HepG2 (cell line): ENCODE measurements around the gene LIG4. TPM values are rescaled to one million over a fixed set of nuclear protein-coding genes. Genes with fewer than 3 reads are reported as not detected.

ENCODE experiments used
- ATAC-seq: fragments of 200-7000 bp; cut with Tn5 transposase; 3 replicates; pipeline ENCODE4 v1.9.1; 2020; ENCODE audit warnings: mild to moderate bottlenecking, moderate library complexity
- BruUV-seq: library from RNA; stranded (reverse); fragments of 400-500 nt; replicated peaks from 2 replicates; lab custom pipeline; 2021; lab: Mats Ljungman, UMichigan
- CTCF ChIA-PET: fragments of 300-600 bp; formaldehyde crosslinking; extraction: SDS; loops from one replicate; lab custom pipeline; 2021; ENCODE audit warnings: low total read pairs, inconsistent platforms, low intra/inter-chr PET ratio; lab: Yijun Ruan, JAX
- POLR2A ChIA-PET: fragments of 350-600 bp; sonication (Branson Sonifier 250); formaldehyde crosslinking; loops from one replicate; lab custom pipeline; 2020; ENCODE audit warnings: antibody characterized with exemption, inconsistent platforms; lab: Yijun Ruan, JAX
- DNase-seq: peaks from one replicate; pipeline ENCODE4 v3.0.0-alpha.2; 2015; ENCODE audit warnings: low spot score
- FAIRE-seq: peaks from 3 replicates; lab custom pipeline; 2011; peaks lifted over from hg19 to GRCh38; lab: Jason Lieb, UNC
- H2AFZ ChIP-seq: one replicate; pipeline ENCODE4 v1.6.1; 2011; ENCODE audit warnings: low read length, inconsistent platforms
- H3K27ac ChIP-seq: fragments of 300-600 bp; 3 replicates; pipeline ENCODE4 v1.8.0; 2011; ENCODE audit warnings: mixed run types, mild to moderate bottlenecking, mixed read lengths, low read length, inconsistent platforms; ENCODE audit not compliant: insufficient read depth; ENCODE audit errors: extremely low read length
- H3K27me3 ChIP-seq, 2 experiments: fragments of 200-600 bp in 1 of 2; 2 replicates in 1 of 2; 3 replicates in 1 of 2; pipeline versions ENCODE4 v1.6.0 to v1.8.0; 2011; ENCODE audit warnings: low read length in 2 of 2, mild to moderate bottlenecking in 2 of 2, moderate library complexity in 2 of 2, inconsistent platforms in 1 of 2; ENCODE audit not compliant: insufficient read depth in 2 of 2, control insufficient read depth in 1 of 2
- H3K36me3 ChIP-seq, 2 experiments: fragments of 200-600 bp in 1 of 2; replicated peaks in 1 of 2; 2 replicates in 1 of 2; 3 replicates in 1 of 2; pipeline versions ENCODE4 v1.5.1 to v1.8.0; 2011; ENCODE audit warnings: low read length in 2 of 2, inconsistent platforms in 1 of 2; ENCODE audit not compliant: insufficient read depth in 2 of 2, control insufficient read depth in 1 of 2
- H3K4me1 ChIP-seq: 2 replicates; pipeline ENCODE4 v1.5.1; 2012; ENCODE audit warnings: low read length, inconsistent platforms; ENCODE audit not compliant: insufficient read depth
- H3K4me2 ChIP-seq: 2 replicates; pipeline ENCODE4 v1.6.0; 2011; ENCODE audit warnings: low read depth, low read length, inconsistent platforms
- H3K4me3 ChIP-seq, 3 experiments: fragments of 200-600 bp in 1 of 3; sonication (generic), shearing (Covaris generic) in 1 of 3; replicated peaks in 1 of 3; 2 replicates each; pipeline ENCODE4 v1.5.1; 2011 to 2016; ENCODE audit warnings: low read length in 3 of 3, inconsistent platforms in 2 of 3, low read depth in 2 of 3, mild to moderate bottlenecking in 2 of 3, control low read depth in 1 of 3, mixed read lengths in 1 of 3; ENCODE audit not compliant: insufficient read depth in 1 of 3
- H3K79me2 ChIP-seq: one replicate; pipeline ENCODE4 v1.6.1; 2011; ENCODE audit warnings: low read length, inconsistent platforms; ENCODE audit not compliant: insufficient read depth
- H3K9ac ChIP-seq: 2 replicates; pipeline ENCODE4 v1.6.0; 2011; ENCODE audit warnings: mild to moderate bottlenecking, low read depth, low read length, inconsistent platforms; ENCODE audit not compliant: insufficient read depth
- H3K9me3 ChIP-seq: 2 replicates; pipeline ENCODE4 v1.5.1; 2012; ENCODE audit warnings: mild to moderate bottlenecking, low read length
- H4K20me1 ChIP-seq: 2 replicates; pipeline ENCODE4 v1.6.0; 2011; ENCODE audit warnings: inconsistent platforms, mild to moderate bottlenecking, low read length, moderate library complexity; ENCODE audit not compliant: insufficient read depth
- ATRX ChIP-seq: sonication (generic); formaldehyde crosslinking; IDR thresholded peaks from 2 replicates; pipeline ENCODE4 v1.4.0; 2020; ENCODE audit warnings: missing genetic modification reagents, borderline replicate concordance
- ESRRA ChIP-seq: sonication (generic); formaldehyde crosslinking; IDR thresholded peaks from 2 replicates; pipeline ENCODE4 v1.5.1; 2020; ENCODE audit warnings: mild to moderate bottlenecking, low read depth, missing genetic modification reagents
- FOXM1 ChIP-seq: sonication (generic); formaldehyde crosslinking; IDR thresholded peaks from 2 replicates; pipeline ENCODE4 v1.5.0; 2020; ENCODE audit warnings: missing genetic modification reagents
- MIER3 ChIP-seq: IDR thresholded peaks from 2 replicates; pipeline ENCODE4 v1.6.1; 2016; ENCODE audit warnings: missing compliant biosample characterization, borderline replicate concordance
- NFIB ChIP-seq: sonication (generic); formaldehyde crosslinking; IDR thresholded peaks from 2 replicates; pipeline ENCODE4 v1.9.0; 2021; ENCODE audit warnings: missing genetic modification reagents, mild to moderate bottlenecking, borderline replicate concordance
- NFRKB ChIP-seq: fragments of 450-650 bp; IDR thresholded peaks from 2 replicates; pipeline ENCODE4 v1.6.1; 2017
- PHF21A ChIP-seq: sonication (generic); formaldehyde crosslinking; IDR thresholded peaks from 2 replicates; pipeline ENCODE4 v1.5.0; 2020; ENCODE audit warnings: mild to moderate bottlenecking, missing genetic modification reagents
- SKIL ChIP-seq: sonication (generic); formaldehyde crosslinking; IDR thresholded peaks from 2 replicates; pipeline ENCODE4 v1.8.0; 2022; ENCODE audit warnings: missing genetic modification reagents, mild to moderate bottlenecking, moderate library complexity, borderline replicate concordance
- SNAPC5 ChIP-seq: sonication (generic); formaldehyde crosslinking; IDR thresholded peaks from 2 replicates; pipeline ENCODE4 v1.8.1; 2023; ENCODE audit warnings: mild to moderate bottlenecking, missing genetic modification reagents, borderline replicate concordance
- SRSF4 ChIP-seq: fragments of 200-400 bp; formaldehyde crosslinking; IDR thresholded peaks from one replicate; pipeline ENCODE4 v1.6.1; 2018; ENCODE audit warnings: mild to moderate bottlenecking, low read depth, low read length, moderate library complexity; ENCODE audit not compliant: poor library complexity, severe bottlenecking
- TFE3 ChIP-seq: IDR thresholded peaks from 2 replicates; pipeline ENCODE4 v1.6.1; 2016
- ZNF274 ChIP-seq: sonication (generic); formaldehyde crosslinking; IDR thresholded peaks from 2 replicates; pipeline ENCODE4 v1.5.1; 2020; ENCODE audit warnings: mild to moderate bottlenecking, missing genetic modification reagents
- ZNF331 ChIP-seq: sonication (generic); formaldehyde crosslinking; IDR thresholded peaks from 2 replicates; pipeline ENCODE4 v1.4.0; 2020; ENCODE audit warnings: missing genetic modification reagents
- ZNF629 ChIP-seq: sonication (generic); formaldehyde crosslinking; conservative IDR thresholded peaks from 2 replicates; pipeline ENCODE4 v1.5.0; 2020; ENCODE audit warnings: missing genetic modification reagents
- WGBS: methylation state at CpG from one replicate; pipeline ENCODE4 v1.1.6; 2017; ENCODE audit warnings: low lambda C conversion rate; 5-methylcytosine and 5-hydroxymethylcytosine counted together
- in situ Hi-C: cut with HindIII; loops from 2 replicates; pipeline ENCODE4 v1.10.0; 2017; ENCODE audit warnings: low pct_unique_long_range_greater_than_20kb; ENCODE audit not compliant: extremely low pct_ligation_motif_present
- intact Hi-C: fragments of 100-400 bp; cut with micrococcal nuclease; formaldehyde crosslinking; loops from one replicate; pipeline ENCODE4 v1.10.0; 2022; ENCODE audit not compliant: unreplicated experiment
- polyA plus RNA-seq, 8 experiments: library from polyadenylated mRNA; depleted of rRNA in 3 of 8; stranded (reverse) in 7 of 8; unstranded in 1 of 8; fragments of >200 nt; fragmentation: Illumina TruSeq in 4 of 8; extraction: Trizol in 4 of 8; gene quantifications; 2 replicates each; pipeline versions ENCODE4 v1.2.1 to v1.2.3, GENCODE V29; 2011 to 2016; ENCODE audit warnings: low read depth in 4 of 8, missing spikeins in 1 of 8, mixed read lengths in 1 of 8; ENCODE audit not compliant: insufficient read depth in 1 of 8
- total RNA-seq, 5 experiments: library from RNA; depleted of rRNA; stranded (reverse); fragments of >200 nt; fragmentation: Illumina TruSeq; extraction: Trizol; gene quantifications; 2 replicates each; pipeline ENCODE4 v1.2.3, GENCODE V29; 2016; ENCODE audit warnings: low read depth in 1 of 5

Gene LIG4
- total and polyA plus RNA-seq, 2 of the 13 experiments (the other 11 are each of a cell fraction or from before 2014, with no cell fraction given): 4.0 to 4.5 TPM

GRCh38 chr13:108212886-108213285 lies 2.5 kb downstream of the LIG4 start:
- WGBS: 96% methylated on average over 4 of the region's 4 CpGs
- ChIA-PET POLR2A (no interaction called here), CTCF (no interaction called here)
- no peak for ATAC-seq
- Histone ChIP-seq H3K4me1 (peaks cover 20% of the 10 kb centered on the region), H3K27ac (no peak overlapping the region), H3K4me3 (no peak overlapping the region), H3K9ac (no peak overlapping the region), H3K4me2 (no peak overlapping the region), H3K27me3 (no peaks in the 10 kb centered on the region; a peak in 1 of 5 replicates), H3K9me3 (no peaks in the 10 kb centered on the region), H3K36me3 (peaks cover 0 to 1% of the 10 kb centered on the region in 2 experiments; a peak in 1 of 5 replicates), H3K79me2 (peaks cover 10% of the 10 kb centered on the region), H2AFZ (no peak overlapping the region), H4K20me1 (no peaks in the 10 kb centered on the region)
- no peak for FAIRE-seq
- DNase-seq: no peak
- intact Hi-C loops (no loop called here), in situ Hi-C loops (loop anchor here (25.0 kb wide), 1 partner anchor 1899 kb away; no protein-coding TSS in a partner anchor)
- no TSS peak for BruUV-seq
- no peak for TF ChIP-seq MIER3 (CRISPR knock-in tag)
- no peak for TF ChIP-seq TFE3

- 0 out of 2 replicates have a peak, but pooled peaks cover under 1% of the 10 kb centered on the region for H3K4me1 ChIP-seq
- H3K36me3 ChIP-seq: peaks cover 0 to 1% of the 10 kb centered on the region in 2 experiments; a peak in 1 of 5 replicates
- FAIRE-seq (no peak), DNase-seq (no peak), ATAC-seq (no peak)
- in situ Hi-C loops: loop anchor here (25.0 kb wide), 1 partner anchor 1902 kb away; no protein-coding TSS in a partner anchor
- WGBS: 60% methylated on average over 2 of the region's 2 CpGs
- POLR2A ChIA-PET: no interaction called here
- H3K27ac ChIP-seq: no peak overlapping the region
- intact Hi-C loops: no loop called here
- H3K9me3 ChIP-seq: no peaks in the 10 kb centered on the region
- H2AFZ ChIP-seq: no peak overlapping the region
- H3K4me2 ChIP-seq: no peak overlapping the region
- no peaks in the 10 kb centered on the region for H3K27me3 ChIP-seq
- H3K4me3 ChIP-seq: no peak overlapping the region
- CTCF ChIA-PET: no interaction called here
- H4K20me1 ChIP-seq: no peaks in the 10 kb centered on the region
- BruUV-seq: no TSS peak
- H3K79me2 ChIP-seq: no peaks in the 10 kb centered on the region
- H3K9ac ChIP-seq: no peak overlapping the region
- TF ChIP-seq SRSF4 (no peak), ATRX (no peak), ZNF274 (CRISPR knock-in tag) (no peak), PHF21A (no peak), SKIL (CRISPR knock-in tag) (no peak), ZNF331 (no peak), ZNF629 (CRISPR knock-in tag) (no peak), NFRKB (no peak), ESRRA (no peak), SNAPC5 (CRISPR knock-in tag) (no peak), NFIB (no peak), FOXM1 (CRISPR knock-in tag) (no peak)
Observed at GRCh38 chr13:108210551-108210950, 4.8 kb downstream of the LIG4 start.
